ENCODE measurements around the gene C2orf72. TPM values are rescaled to one million over a fixed set of nuclear protein-coding genes. Genes with fewer than 3 reads are reported as not detected.

Gene C2orf72
- total and polyA plus RNA-seq, 2 of the 13 experiments (the other 11 are each of a cell fraction or from before 2014, with no cell fraction given) = 147 to 203 TPM

- Histone ChIP-seq H3K27me3 (ENCODE audit: control insufficient read depth in 1 of 2, insufficient read depth in 2 of 2, low read length in 2 of 2) (peaks cover 3 to 49% of the 10 kb centered on the region in 2 experiments; a peak in 4 of 5 replicates), H3K4me3 (replicated peaks in 1 of 3; ENCODE audit: insufficient read depth in 1 of 3, low read depth in 2 of 3, low read length in 3 of 3) (peak overlapping the region in 1 of 3 experiments; percentile 15; a peak in 1 of 6 replicates), H3K9me3 (ENCODE audit: low read length) (peaks cover 4% of the 10 kb centered on the region; the same call in 1 of the 2 replicates), H3K27ac (ENCODE audit: extremely low read length, insufficient read depth, low read length) (peak overlapping the region; percentile 7), H4K20me1 (ENCODE audit: insufficient read depth, low read length) (no peaks in the 10 kb centered on the region), H3K4me1 (ENCODE audit: insufficient read depth, low read length) (peaks cover 36% of the 10 kb centered on the region), H2AFZ (ENCODE audit: low read length) (no peak overlapping the region), H3K79me2 (ENCODE audit: insufficient read depth, low read length) (no peaks in the 10 kb centered on the region), H3K4me2 (ENCODE audit: low read depth, low read length) (peak overlapping the region; percentile 56), H3K36me3 (replicated peaks in 1 of 2; ENCODE audit: control insufficient read depth in 1 of 2, insufficient read depth in 2 of 2, low read length in 2 of 2) (no peaks in the 10 kb centered on the region), H3K9ac (ENCODE audit: insufficient read depth, low read depth, low read length) (no peak overlapping the region)
- intact Hi-C loops (cut with micrococcal nuclease; ENCODE audit: unreplicated experiment) = loop anchor here (2.0 kb wide), 1 partner anchor 43 kb away; no protein-coding TSS in a partner anchor
- no TSS peak for BruUV-seq (replicated peaks)
- POLR2A ChIA-PET = interaction anchor here (0.7 to 3.6 kb wide), 4 partner anchors 8 to 44 kb away, joined by 3 to 46 read pairs (median 4); no protein-coding TSS in a partner anchor
- peak; percentile 89 for ATAC-seq
- CTCF ChIA-PET (ENCODE audit: low intra/inter-chr PET ratio, low total read pairs) = no interaction called here
- WGBS (ENCODE audit: low lambda C conversion rate) = 22% methylated on average over 10 of the region's 10 CpGs
- in situ Hi-C loops (cut with HindIII; ENCODE audit: extremely low pct_ligation_motif_present, low pct_unique_long_range_greater_than_20kb) = no loop called here
- peak; percentile 67 for FAIRE-seq
- peak; percentile 76 for DNase-seq (ENCODE audit: low spot score)
- TF ChIP-seq ZNF224 (CRISPR knock-in tag; IDR thresholded peaks at IDR 0.05) (no peak), ARNT (IDR thresholded peaks at IDR 0.05) (no peak), ZNF773 (CRISPR knock-in tag; IDR thresholded peaks at IDR 0.05; ENCODE audit: borderline replicate concordance) (no peak), BCL3 (CRISPR knock-in tag; IDR thresholded peaks at IDR 0.05) (no peak), KLF12 (CRISPR knock-in tag; IDR thresholded peaks at IDR 0.05; ENCODE audit: borderline replicate concordance) (no peak), PHB2 (IDR thresholded peaks at IDR 0.05; ENCODE audit: partially characterized antibody) (no peak), FOXO1 (CRISPR knock-in tag; IDR thresholded peaks at IDR 0.05) (no peak), SIN3B (IDR thresholded peaks at IDR 0.05; ENCODE audit: low read length) (no peak), FOXM1 (CRISPR knock-in tag; IDR thresholded peaks at IDR 0.05) (no peak), RAD51 (IDR thresholded peaks at IDR 0.05; ENCODE audit: borderline replicate concordance) (no peak), ZBTB10 (CRISPR knock-in tag; IDR thresholded peaks at IDR 0.05; ENCODE audit: borderline replicate concordance) (no peak), ATF1 (CRISPR knock-in tag; IDR thresholded peaks at IDR 0.05) (no peak), NFATC3 (CRISPR knock-in tag; IDR thresholded peaks at IDR 0.05) (no peak), FOXJ3 (CRISPR knock-in tag; IDR thresholded peaks at IDR 0.05; ENCODE audit: borderline replicate concordance) (peak; percentile 49; the same call in 1 of the 2 replicates), ZSCAN9 (CRISPR knock-in tag; IDR thresholded peaks at IDR 0.05; ENCODE audit: borderline replicate concordance) (no peak), ZNF644 (CRISPR knock-in tag; IDR thresholded peaks at IDR 0.05; ENCODE audit: low read depth) (no peak), NAIF1 (CRISPR knock-in tag; IDR thresholded peaks at IDR 0.05; ENCODE audit: borderline replicate concordance) (no peak), GATAD2A (CRISPR knock-in tag; IDR thresholded peaks at IDR 0.05) (peak; percentile 69), HBP1 (CRISPR knock-in tag; IDR thresholded peaks at IDR 0.05; ENCODE audit: low read depth) (no peak), LBX2 (CRISPR knock-in tag; IDR thresholded peaks at IDR 0.05; ENCODE audit: borderline replicate concordance) (no peak)
Observed at GRCh38 chr2:231007286-231008098, 29.8 kb upstream of the C2orf72 start.

All from HepG2 (cell line).